PFSK-1 (cell line): ENCODE measurements around the gene FOXN3.

Experiments used
- POLR2AphosphoS5 ChIP-seq: IDR thresholded peaks from 2 replicates; pipeline ENCODE4 v1.6.1; 2012; ENCODE audit warnings: low read depth, mild to moderate bottlenecking, control low read depth, low read length, moderate library complexity
- REST ChIP-seq, 2 experiments: IDR thresholded peaks; 2 replicates each; pipeline versions ENCODE4 v1.6.1 to v1.8.0; 2011 to 2012; ENCODE audit warnings: low read depth in 2 of 2, low read length in 2 of 2, control low read depth in 1 of 2, inconsistent platforms in 1 of 2, mild to moderate bottlenecking in 1 of 2, moderate library complexity in 1 of 2; ENCODE audit not compliant: insufficient read depth in 1 of 2

DNA sequence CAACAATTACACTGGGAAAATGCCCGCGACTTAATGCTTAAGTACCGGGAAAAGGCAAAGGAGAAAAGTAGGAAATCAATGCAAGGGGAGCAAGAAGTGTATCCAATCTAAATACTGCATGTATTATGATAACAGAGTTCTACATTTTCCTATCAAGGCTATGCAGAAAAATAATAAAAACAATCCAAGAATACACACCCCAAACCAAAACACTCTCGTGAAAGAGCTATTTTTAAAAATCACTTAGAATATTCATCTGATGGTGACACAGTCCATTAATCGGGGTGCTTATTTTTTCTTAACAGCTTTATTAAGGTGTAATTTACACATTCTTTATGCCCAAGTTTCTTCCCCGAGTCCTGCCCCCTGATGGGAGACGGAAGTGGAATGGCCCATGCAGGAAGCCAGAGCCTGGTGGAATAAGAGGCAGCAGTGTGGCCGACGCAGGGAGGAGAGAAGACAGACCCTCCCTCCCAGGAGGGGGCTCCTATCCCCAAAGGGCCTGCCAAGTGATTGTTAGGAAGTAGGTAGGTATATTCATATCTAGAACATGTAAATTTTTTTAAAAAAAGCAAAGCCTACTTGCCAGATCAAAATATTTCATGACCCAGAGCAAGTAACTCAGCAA lies 174.3 kb downstream of the FOXN3 start:
- TF ChIP-seq REST (IDR thresholded peaks at IDR 0.05; ENCODE audit: insufficient read depth in 1 of 2, low read depth in 2 of 2, low read length in 2 of 2) (no peak), POLR2AphosphoS5 (no peak)
